ENCODE results near the gene IGBP1.

- no peak for TF ChIP-seq CTCF (IDR thresholded peaks at IDR 0.05)
- no peak for TF ChIP-seq POLR2A (IDR thresholded peaks at IDR 0.05)
Observed at GRCh38 chrX:70208479-70208878, 75.2 kb downstream of the IGBP1 start.
